Mucosa of descending colon (tissue), 3 donors: ENCODE results near the gene IL17RC. TPM values are rescaled to one million over a fixed set of nuclear protein-coding genes. Genes with fewer than 3 reads are reported as not detected.

ENCODE experiments used
- ATAC-seq: fragments of 200-7000 bp; cut with Tn5 transposase; one replicate; pipeline ENCODE4 v1.9.1; 2020; ENCODE audit warnings: mild to moderate bottlenecking, moderate library complexity
- DNase-seq, 3 donors: peaks; one replicate each; pipeline ENCODE4 v3.0.0-alpha.2; 2020
- H3K36me3 ChIP-seq: fragments of 200-600 bp; one replicate; pipeline ENCODE4 v1.8.0; 2021; ENCODE audit warnings: low read depth, mild to moderate bottlenecking
- H3K4me1 ChIP-seq: fragments of 200-600 bp; one replicate; pipeline ENCODE4 v1.8.0; 2021; ENCODE audit warnings: low read depth, mild to moderate bottlenecking
- H3K4me3 ChIP-seq: fragments of 200-600 bp; one replicate; pipeline ENCODE4 v1.8.0; 2021; ENCODE audit warnings: mild to moderate bottlenecking
- H3K9me3 ChIP-seq: fragments of 200-600 bp; one replicate; pipeline ENCODE4 v1.8.0; 2021; ENCODE audit warnings: mild to moderate bottlenecking
- intact Hi-C, 2 donors: fragments of 100-400 bp; cut with DNase I in 1 of 2; cut with micrococcal nuclease in 1 of 2; formaldehyde crosslinking; loops; one replicate each; pipeline versions ENCODE4 v1.11.0 to v1.11.1; 2022; cut with DNase I, micrococcal nuclease
- total RNA-seq, 3 donors: library from RNA; stranded (reverse); fragmentation: NEBNext Ultra II Directional in 2 of 3; extraction: Animal tissue kit (Norgen Biotek cat#: 25700) in 2 of 3; gene quantifications; one replicate each; pipeline versions ENCODE4 v1.2.1 to v1.2.4, GENCODE V29; 2021 to 2023
- TF ChIP-seq, protein P1 (sequence below): fragments of 200-600 bp; IDR thresholded peaks from one replicate; pipeline ENCODE4 v1.8.0; 2022; ENCODE audit warnings: antibody characterized with exemption, mild to moderate bottlenecking
- donor health status: DM: no; HTN: no; CAD: no; lungs with moderate emphysema.
- donor health status: DM: no; HTN: no; CAD: no.
- donor health status: DM: no; HTN: yes; CAD: no.

The IL17RC gene
- total RNA-seq, 3 donors from 2014 or later: 36.1 to 45.6 (median 44.0) TPM

DNA sequence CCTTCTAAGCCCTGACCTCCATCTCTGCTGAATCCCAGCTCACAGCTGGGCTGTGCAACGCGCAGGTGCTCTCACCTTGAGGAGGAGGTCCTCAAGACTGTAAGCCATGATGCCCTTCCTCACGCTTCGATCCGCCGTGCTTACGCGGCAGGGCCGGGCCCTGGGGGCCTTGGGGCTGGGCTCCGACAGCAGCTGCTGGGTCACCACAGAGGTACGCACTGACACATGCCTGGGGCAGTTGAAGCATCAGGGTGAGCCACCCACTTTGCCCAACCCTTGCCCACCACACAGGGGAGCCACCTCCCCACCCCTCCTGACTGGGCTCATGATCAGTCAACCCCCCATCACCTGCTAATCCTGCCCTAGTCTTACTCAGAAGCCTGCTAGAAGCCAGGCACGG, 39.9 kb upstream of the IL17RC start:
- no peak for DNase-seq
- H3K9me3 ChIP-seq: no peaks in the 10 kb centered on the region
- no peak for ATAC-seq
- no peaks in the 10 kb centered on the region for H3K4me1 ChIP-seq
- TF ChIP-seq, protein P1, sequence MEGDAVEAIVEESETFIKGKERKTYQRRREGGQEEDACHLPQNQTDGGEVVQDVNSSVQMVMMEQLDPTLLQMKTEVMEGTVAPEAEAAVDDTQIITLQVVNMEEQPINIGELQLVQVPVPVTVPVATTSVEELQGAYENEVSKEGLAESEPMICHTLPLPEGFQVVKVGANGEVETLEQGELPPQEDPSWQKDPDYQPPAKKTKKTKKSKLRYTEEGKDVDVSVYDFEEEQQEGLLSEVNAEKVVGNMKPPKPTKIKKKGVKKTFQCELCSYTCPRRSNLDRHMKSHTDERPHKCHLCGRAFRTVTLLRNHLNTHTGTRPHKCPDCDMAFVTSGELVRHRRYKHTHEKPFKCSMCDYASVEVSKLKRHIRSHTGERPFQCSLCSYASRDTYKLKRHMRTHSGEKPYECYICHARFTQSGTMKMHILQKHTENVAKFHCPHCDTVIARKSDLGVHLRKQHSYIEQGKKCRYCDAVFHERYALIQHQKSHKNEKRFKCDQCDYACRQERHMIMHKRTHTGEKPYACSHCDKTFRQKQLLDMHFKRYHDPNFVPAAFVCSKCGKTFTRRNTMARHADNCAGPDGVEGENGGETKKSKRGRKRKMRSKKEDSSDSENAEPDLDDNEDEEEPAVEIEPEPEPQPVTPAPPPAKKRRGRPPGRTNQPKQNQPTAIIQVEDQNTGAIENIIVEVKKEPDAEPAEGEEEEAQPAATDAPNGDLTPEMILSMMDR: no peak
- intact Hi-C loops: no loop called here
- H3K36me3 ChIP-seq: no peaks in the 10 kb centered on the region
- H3K4me3 ChIP-seq: no peak overlapping the region

DNA sequence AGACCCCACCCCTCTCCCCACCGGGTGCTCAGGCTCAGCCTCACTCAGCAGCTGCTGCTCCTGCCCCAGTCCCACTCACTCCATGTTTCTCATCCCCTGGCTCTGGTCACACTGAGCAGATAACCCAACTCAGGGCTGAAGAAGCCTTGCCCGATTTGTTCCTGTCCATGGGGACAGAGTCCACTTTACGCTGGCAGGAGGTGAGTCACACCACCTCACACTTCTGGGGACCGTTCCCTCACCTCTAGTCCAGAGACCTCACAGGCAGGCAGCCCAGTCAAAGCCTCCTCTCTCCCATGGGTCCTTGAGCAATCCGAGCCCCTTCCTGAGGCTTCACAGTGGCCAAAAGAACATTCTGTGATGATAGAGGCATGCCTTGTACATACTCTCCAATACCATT, 38.2 kb upstream of the IL17RC start:
- H3K4me3 ChIP-seq: no peak overlapping the region
- H3K4me1 ChIP-seq: no peaks in the 10 kb centered on the region
- TF ChIP-seq, protein P1: no peak
- DNase-seq (peak in 2 of 3 donors; percentile 30 to 49), ATAC-seq (peak; percentile 99)
- H3K36me3 ChIP-seq: no peaks in the 10 kb centered on the region
- intact Hi-C loops: no loop called here
- H3K9me3 ChIP-seq: no peaks in the 10 kb centered on the region

DNA sequence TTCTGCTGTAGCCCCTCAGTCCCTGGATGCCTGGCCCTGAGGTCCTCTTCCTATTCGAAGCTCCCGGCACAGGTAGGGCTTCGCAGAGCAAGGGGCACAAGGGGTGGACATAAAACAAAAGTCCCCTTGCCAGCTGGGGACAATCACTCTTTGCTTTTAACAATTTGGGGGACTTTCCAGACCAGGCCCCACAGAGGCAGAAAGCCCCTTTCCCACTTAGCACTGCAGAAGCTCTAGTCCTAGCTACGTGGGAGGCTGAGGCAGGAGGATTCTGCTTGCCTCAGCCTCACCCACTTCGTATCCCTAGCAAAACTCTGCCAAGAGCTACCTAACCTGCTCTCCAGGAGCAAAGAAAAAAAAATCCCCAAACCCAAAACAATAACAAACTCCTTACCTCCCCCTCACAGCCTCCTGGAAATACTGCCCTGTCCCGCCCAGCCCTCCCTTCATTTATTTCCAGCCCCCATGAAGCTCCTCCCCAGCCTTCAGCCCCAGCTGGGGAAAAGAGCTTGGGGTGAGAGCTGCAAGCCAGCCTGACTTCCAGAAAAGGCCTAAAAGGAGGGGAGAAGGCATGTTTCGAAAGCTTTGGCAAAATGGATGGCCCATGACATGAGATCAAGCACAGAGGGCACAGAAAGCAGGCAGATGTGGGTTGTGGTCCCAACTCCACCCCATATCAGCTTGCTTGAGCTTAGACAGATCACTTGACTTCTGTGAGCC, 36.9 kb upstream of the IL17RC start, which contains the start of gene CIDEC:
Gene CIDEC, minus strand, starts transcription at position 424 of the 720 bp plus-strand sequence. CDS start 1,767 bp downstream, outside the sequence.
- Histone ChIP-seq H3K4me3 (no peak within 1 kb of the TSS), H3K4me1 (no peaks in the 10 kb centered on the region), H3K36me3 (no peaks in the 10 kb centered on the region), H3K9me3 (no peaks in the 10 kb centered on the region)
- ATAC-seq (no peak), DNase-seq (no peak)
- intact Hi-C loops: no loop called here
- TF ChIP-seq, protein P1: no peak

DNA sequence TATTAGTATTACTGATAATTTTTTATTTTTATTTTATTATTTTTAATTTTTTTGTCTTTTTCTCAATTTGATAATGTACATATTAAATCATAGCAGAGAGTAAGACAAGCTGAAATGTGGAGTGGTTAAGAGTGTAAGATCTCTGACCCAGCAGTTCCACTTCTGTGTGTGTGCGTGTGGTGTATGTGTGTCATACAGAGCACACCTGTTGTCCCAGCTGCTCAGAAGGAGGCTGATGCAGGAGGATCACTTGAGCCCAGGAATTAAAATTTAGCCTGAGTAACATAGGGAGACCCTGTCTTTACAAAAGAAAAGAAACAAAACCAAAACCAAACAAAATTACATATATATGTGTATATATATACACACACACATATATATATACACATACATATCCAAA, 35.5 kb upstream of the IL17RC start:
- no peak overlapping the region for H3K4me3 ChIP-seq
- H3K4me1 ChIP-seq: no peaks in the 10 kb centered on the region
- intact Hi-C loops: no loop called here
- ATAC-seq (no peak), DNase-seq (no peak)
- no peaks in the 10 kb centered on the region for H3K9me3 ChIP-seq
- no peaks in the 10 kb centered on the region for H3K36me3 ChIP-seq
- TF ChIP-seq, protein P1: no peak

DNA sequence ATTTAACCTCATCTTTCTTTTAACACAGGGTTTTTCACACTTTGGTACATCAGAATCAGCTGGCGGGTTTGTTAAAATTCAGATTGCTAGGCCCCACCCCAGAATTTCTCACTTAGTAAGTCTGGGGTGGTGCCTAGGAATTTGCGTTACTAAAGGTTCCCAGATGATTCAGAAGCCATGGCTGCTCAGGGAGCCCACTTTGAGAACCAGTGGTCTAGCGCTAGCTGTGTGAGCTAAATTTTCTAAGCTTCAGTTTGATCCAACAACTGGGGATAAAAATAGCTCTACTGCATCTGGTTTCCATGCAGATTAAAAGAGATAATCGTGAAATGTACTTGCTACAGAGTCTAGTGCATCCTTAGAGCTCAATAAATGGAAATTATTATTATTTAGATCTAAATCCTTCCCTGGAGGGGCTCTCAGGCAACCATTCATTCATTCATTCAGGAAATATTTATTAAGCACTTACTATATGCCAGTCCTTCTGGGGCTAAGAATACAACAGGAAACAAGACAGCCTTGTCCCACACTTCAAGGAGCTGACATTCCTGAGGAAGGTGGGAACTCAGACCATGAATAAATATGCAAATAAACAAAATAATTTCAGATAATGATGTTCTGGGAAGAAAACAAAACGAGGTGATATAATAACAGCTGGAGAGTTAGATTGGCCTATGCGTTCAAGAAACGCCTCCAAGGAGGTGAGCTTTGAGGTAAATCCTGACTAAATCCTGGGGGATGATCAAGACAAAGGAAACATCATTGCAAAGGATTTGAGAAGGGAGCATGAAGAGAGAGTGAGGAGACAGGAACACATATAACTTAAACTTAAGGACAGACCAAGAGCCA, 33.0 kb upstream of the IL17RC start:
- Histone ChIP-seq H3K9me3 (no peaks in the 10 kb centered on the region), H3K36me3 (no peaks in the 10 kb centered on the region), H3K4me3 (no peak overlapping the region), H3K4me1 (no peaks in the 10 kb centered on the region)
- no peak for ATAC-seq
- TF ChIP-seq, protein P1: no peak
- intact Hi-C loops: no loop called here
- no peak for DNase-seq
